GDM1 (cell line): ENCODE measurements around the gene ACTR1B.
"Not testable (repeated sequence)": the region's sequence is repeated elsewhere in the genome, so short reads cannot be mapped to it uniquely, and the experiment has no call there.

Experiments used
- DNase-seq: peaks from one replicate; lab custom pipeline; 2025; lab: John Stamatoyannopoulos, UW

The ACTR1B gene

GRCh38 chr2:97663962-97664635 lies at the start of gene ACTR1B:
Gene ACTR1B, minus strand, starts transcription at chr2:97664044. Its CDS starts 154 bp downstream, at chr2:97663890.
- DNase-seq, result peak; percentile 99

- no peak for DNase-seq
Measured at GRCh38 chr2:97712693-97713295, 49.0 kb upstream of the ACTR1B start.

GRCh38 chr2:97712175-97712574 lies 48.3 kb upstream of the ACTR1B start:
- not testable (repeated sequence) for DNase-seq

GRCh38 chr2:97711394-97711711 lies 47.5 kb upstream of the ACTR1B start:
- no peak for DNase-seq

GRCh38 chr2:97708608-97709007 lies 44.8 kb upstream of the ACTR1B start:
- no peak for DNase-seq

GRCh38 chr2:97708048-97708380 lies 44.2 kb upstream of the ACTR1B start:
- no peak for DNase-seq

GRCh38 chr2:97707362-97708047 lies 43.7 kb upstream of the ACTR1B start:
- no peak for DNase-seq

GRCh38 chr2:97706708-97707345 lies 43.0 kb upstream of the ACTR1B start:
- DNase-seq, result no peak

GRCh38 chr2:97706112-97706511 lies 42.3 kb upstream of the ACTR1B start:
- no peak for DNase-seq

- no peak for DNase-seq
Measured at GRCh38 chr2:97704989-97705388, 41.1 kb upstream of the ACTR1B start.

- DNase-seq, result no peak
Measured at GRCh38 chr2:97703741-97704140, 39.9 kb upstream of the ACTR1B start.

GRCh38 chr2:97702731-97703470 lies 39.1 kb upstream of the ACTR1B start:
- no peak for DNase-seq

- DNase-seq, result no peak
Measured at GRCh38 chr2:97701851-97702465, 38.1 kb upstream of the ACTR1B start.

- no peak for DNase-seq
Measured at GRCh38 chr2:97701186-97701585, 37.3 kb upstream of the ACTR1B start.

- DNase-seq, result peak; percentile 60
Measured at GRCh38 chr2:97699765-97700444, 36.1 kb upstream of the ACTR1B start.

GRCh38 chr2:97698530-97698929 lies 34.7 kb upstream of the ACTR1B start:
- no peak for DNase-seq

GRCh38 chr2:97697252-97698235 lies 33.7 kb upstream of the ACTR1B start:
- peak; percentile 75 for DNase-seq

- DNase-seq, result no peak
Measured at GRCh38 chr2:97695744-97696143, 31.9 kb upstream of the ACTR1B start.

GRCh38 chr2:97693476-97693875 lies 29.6 kb upstream of the ACTR1B start:
- DNase-seq, result no peak

- DNase-seq, result no peak
Measured at GRCh38 chr2:97691166-97691565, 27.3 kb upstream of the ACTR1B start.
